ENCODE measurements around the gene DCUN1D1.

The DCUN1D1 gene

GRCh38 chr3:182940266-182940808, 40.0 kb downstream of the DCUN1D1 start:
- DNase-seq (ENCODE audit: low read depth in 1 of 2, low spot score in 1 of 2), result no peak
- Histone ChIP-seq H3K27ac (replicated peaks) (no peak overlapping the region), H3K4me3 (replicated peaks; ENCODE audit: insufficient read depth, low read length) (no peak overlapping the region), H3K27me3 (ENCODE audit: insufficient read depth, poor library complexity, severe bottlenecking) (no peaks in the 10 kb centered on the region)
- TF ChIP-seq POLR2AphosphoS5 (IDR thresholded peaks at IDR 0.05; ENCODE audit: low read depth) (no peak), CTCF (IDR thresholded peaks at IDR 0.05; ENCODE audit: insufficient read depth, low read length) (no peak), GABPA (IDR thresholded peaks at IDR 0.05; ENCODE audit: low read depth) (no peak), REST (IDR thresholded peaks at IDR 0.05; ENCODE audit: insufficient replicate concordance, low read depth) (no peak), SPI1 (IDR thresholded peaks at IDR 0.05; ENCODE audit: borderline replicate concordance, low read depth) (no peak)

GRCh38 chr3:182937293-182938051, 42.9 kb downstream of the DCUN1D1 start:
- H3K27me3 ChIP-seq (ENCODE audit: insufficient read depth, poor library complexity, severe bottlenecking), result no peaks in the 10 kb centered on the region
- no peak for DNase-seq (ENCODE audit: low read depth in 1 of 2, low spot score in 1 of 2)
- H3K4me3 ChIP-seq (replicated peaks; ENCODE audit: insufficient read depth, low read length), result no peak overlapping the region
- H3K27ac ChIP-seq (replicated peaks), result no peak overlapping the region
- TF ChIP-seq POLR2AphosphoS5 (IDR thresholded peaks at IDR 0.05; ENCODE audit: low read depth) (peak; percentile 45; the same call in 1 of the 2 replicates), CTCF (IDR thresholded peaks at IDR 0.05; ENCODE audit: insufficient read depth, low read length) (no peak)

GRCh38 chr3:182936918-182937285, 43.4 kb downstream of the DCUN1D1 start:
- Histone ChIP-seq H3K4me3 (replicated peaks; ENCODE audit: insufficient read depth, low read length) (no peak overlapping the region), H3K27ac (replicated peaks) (no peak overlapping the region), H3K27me3 (ENCODE audit: insufficient read depth, poor library complexity, severe bottlenecking) (no peaks in the 10 kb centered on the region)
- no peak for TF ChIP-seq GABPA (IDR thresholded peaks at IDR 0.05; ENCODE audit: low read depth)
- TF ChIP-seq CTCF (IDR thresholded peaks at IDR 0.05; ENCODE audit: insufficient read depth, low read length), result no peak
- no peak for TF ChIP-seq SPI1 (IDR thresholded peaks at IDR 0.05; ENCODE audit: borderline replicate concordance, low read depth)
- no peak for TF ChIP-seq REST (IDR thresholded peaks at IDR 0.05; ENCODE audit: insufficient replicate concordance, low read depth)
- no peak for TF ChIP-seq POLR2AphosphoS5 (IDR thresholded peaks at IDR 0.05; ENCODE audit: low read depth)
- DNase-seq (ENCODE audit: low read depth in 1 of 2, low spot score in 1 of 2), result no peak
